MCF 10A (cell line): Measurements from ENCODE around the gene CD52. TPM values are rescaled to one million over a fixed set of nuclear protein-coding genes. Genes with fewer than 3 reads are reported as not detected.

Source experiments
- BruUV-seq: library from RNA; stranded (reverse); fragments of 400-500 nt; replicated peaks from 2 replicates; lab custom pipeline; 2021; lab: Mats Ljungman, UMichigan
- CTCF ChIA-PET: fragments of 300-600 bp; sonication (Branson Sonifier 250); formaldehyde crosslinking; extraction: SDS; loops from one replicate; lab custom pipeline; 2021; ENCODE audit warnings: antibody characterized with exemption, inconsistent platforms; lab: Yijun Ruan, JAX
- POLR2A ChIA-PET: fragments of 300-600, 350-650 bp; sonication (Branson Sonifier 250); formaldehyde crosslinking; extraction: SDS; loops from one replicate; lab custom pipeline; 2020; ENCODE audit warnings: antibody characterized with exemption, inconsistent platforms; lab: Yijun Ruan, JAX
- DNase-seq: peaks from one replicate; pipeline ENCODE4 v3.0.0-alpha.2; 2018; ENCODE audit not compliant: unreplicated experiment
- H3K27ac Mint-ChIP-seq: one replicate; pipeline ENCODE4 v1.8.0; 2022; ENCODE audit warnings: mild to moderate bottlenecking, low read depth, mixed read lengths; ENCODE audit not compliant: unreplicated experiment
- H3K27me3 Mint-ChIP-seq: one replicate; pipeline ENCODE4 v1.8.0; 2022; ENCODE audit warnings: mixed read lengths; ENCODE audit not compliant: insufficient read depth, unreplicated experiment
- H3K36me3 Mint-ChIP-seq: one replicate; pipeline ENCODE4 v1.8.0; 2022; ENCODE audit warnings: mild to moderate bottlenecking, moderate library complexity, mixed read lengths; ENCODE audit not compliant: insufficient read depth, unreplicated experiment
- H3K4me1 Mint-ChIP-seq: one replicate; pipeline ENCODE4 v1.8.0; 2022; ENCODE audit warnings: mixed read lengths; ENCODE audit not compliant: insufficient read depth, unreplicated experiment
- H3K4me3 Mint-ChIP-seq: one replicate; pipeline ENCODE4 v1.8.0; 2022; ENCODE audit warnings: mild to moderate bottlenecking, moderate library complexity, mixed read lengths; ENCODE audit not compliant: unreplicated experiment
- H3K9me3 Mint-ChIP-seq: one replicate; pipeline ENCODE4 v1.8.0; 2022; ENCODE audit warnings: mixed read lengths; ENCODE audit not compliant: unreplicated experiment
- CTCF ChIP-seq: fragments of 200-600 bp; IDR thresholded peaks from one replicate; pipeline ENCODE4 v1.8.0; 2022; ENCODE audit warnings: antibody characterized with exemption, mild to moderate bottlenecking; ENCODE audit not compliant: unreplicated experiment
- intact Hi-C: fragments of 100-400 bp; cut with micrococcal nuclease; formaldehyde crosslinking; loops from 2 replicates; pipeline ENCODE4 v1.14.1; 2022
- total RNA-seq: library from RNA; stranded (reverse); gene quantifications from 2 replicates; pipeline ENCODE4 v1.2.3, GENCODE V29; 2022

CD52 gene
- total RNA-seq, 1 experiment from 2014 or later = not detected

DNA sequence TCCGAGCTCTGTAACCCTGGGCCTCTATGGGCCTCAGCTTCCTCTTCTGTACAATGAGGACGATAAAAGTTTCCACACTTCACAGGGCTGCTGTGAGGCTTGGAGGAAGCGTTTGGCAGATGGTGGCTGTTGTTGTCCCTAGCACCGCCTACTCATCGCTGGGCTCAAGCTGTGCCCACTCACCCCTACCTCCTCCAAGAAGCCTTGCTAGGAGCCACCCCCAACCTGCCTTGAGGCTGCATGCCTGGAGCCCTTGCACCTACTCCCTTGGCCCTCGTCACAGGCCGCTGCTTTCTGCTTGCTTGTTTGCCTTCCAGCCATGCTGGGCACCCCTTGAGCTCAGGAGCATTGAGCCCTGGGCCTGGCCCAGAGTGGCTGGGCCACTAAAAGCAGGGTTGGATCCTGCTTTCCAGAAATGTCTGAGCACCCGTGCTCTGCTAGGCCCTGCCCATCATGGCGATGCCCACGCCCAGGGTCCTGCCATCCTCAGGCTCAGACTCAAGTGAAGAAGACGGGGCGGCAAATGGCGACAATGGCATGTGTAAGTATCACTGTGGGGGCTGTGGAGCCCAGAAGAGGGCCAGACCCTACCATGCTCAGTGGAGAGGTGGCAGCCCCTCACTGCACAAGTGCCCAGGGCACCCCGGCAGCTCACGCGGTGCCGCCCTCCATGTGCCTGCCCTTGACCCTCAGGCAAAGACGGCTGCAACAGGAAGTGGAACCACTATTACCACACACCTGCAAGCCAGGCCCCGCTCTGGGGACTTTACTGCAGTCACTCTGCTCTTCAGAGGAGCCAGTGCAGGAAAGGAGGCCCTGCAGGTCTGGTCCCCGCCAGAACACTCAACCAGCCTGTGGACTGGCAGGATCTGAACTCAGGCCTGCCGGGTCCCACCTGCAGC, 28.3 kb upstream of the CD52 start:
- no peaks in the 10 kb centered on the region for H3K9me3 Mint-ChIP-seq
- H3K4me1 Mint-ChIP-seq = peaks cover 10% of the 10 kb centered on the region
- no peak for TF ChIP-seq CTCF
- no peaks in the 10 kb centered on the region for H3K27me3 Mint-ChIP-seq
- BruUV-seq = no TSS peak
- H3K27ac Mint-ChIP-seq = no peak overlapping the region
- H3K36me3 Mint-ChIP-seq = peaks cover 5% of the 10 kb centered on the region
- H3K4me3 Mint-ChIP-seq = no peak overlapping the region
- ChIA-PET CTCF (interaction anchor here (0.6 to 1.7 kb wide), 8 partner anchors 10 to 128 kb away, joined by 3 to 5 read pairs (median 3); no protein-coding TSS in a partner anchor), POLR2A (interaction anchor here (0.6 to 2.6 kb wide), 3 partner anchors 10 to 417 kb away, joined by 4 to 9 read pairs (median 7); partner anchors contain the start of gene SH3BGRL3)
- no peak for DNase-seq
- intact Hi-C loops = no loop called here

- Mint-ChIP-seq H3K9me3 (no peaks in the 10 kb centered on the region), H3K27me3 (no peaks in the 10 kb centered on the region), H3K36me3 (peaks cover 5% of the 10 kb centered on the region), H3K4me1 (peaks cover under 1% of the 10 kb centered on the region), H3K27ac (no peak overlapping the region), H3K4me3 (no peak overlapping the region)
- no TSS peak for BruUV-seq
- ChIA-PET POLR2A (interaction anchor here (0.6 to 2.6 kb wide), 3 partner anchors 9 to 480 kb away, joined by 3 to 9 read pairs (median 4); partner anchors contain the start of gene SH3BGRL3), CTCF (interaction anchor here (0.6 to 1.0 kb wide), 3 partner anchors 9 to 634 kb away, joined by 3 to 6 read pairs (median 4); no protein-coding TSS in a partner anchor)
- intact Hi-C loops = no loop called here
- no peak for DNase-seq
- TF ChIP-seq CTCF = no peak
Measured at GRCh38 chr1:26290122-26290881, 27.5 kb upstream of the CD52 start.

GRCh38 chr1:26290882-26291261, 26.9 kb upstream of the CD52 start:
- Mint-ChIP-seq H3K27me3 (no peaks in the 10 kb centered on the region), H3K9me3 (no peaks in the 10 kb centered on the region), H3K27ac (no peak overlapping the region), H3K36me3 (peaks cover 5% of the 10 kb centered on the region), H3K4me3 (no peak overlapping the region), H3K4me1 (no peaks in the 10 kb centered on the region)
- no TSS peak for BruUV-seq
- ChIA-PET CTCF (interaction anchor here (1.0 kb wide), 1 partner anchor 15 kb away, joined by 4 read pairs; no protein-coding TSS in a partner anchor), POLR2A (interaction anchor here (0.6 to 2.6 kb wide), 2 partner anchors 8 to 11 kb away, joined by 4 to 9 read pairs; partner anchors contain the start of gene SH3BGRL3)
- TF ChIP-seq CTCF = no peak
- DNase-seq = no peak
- intact Hi-C loops = no loop called here

DNA sequence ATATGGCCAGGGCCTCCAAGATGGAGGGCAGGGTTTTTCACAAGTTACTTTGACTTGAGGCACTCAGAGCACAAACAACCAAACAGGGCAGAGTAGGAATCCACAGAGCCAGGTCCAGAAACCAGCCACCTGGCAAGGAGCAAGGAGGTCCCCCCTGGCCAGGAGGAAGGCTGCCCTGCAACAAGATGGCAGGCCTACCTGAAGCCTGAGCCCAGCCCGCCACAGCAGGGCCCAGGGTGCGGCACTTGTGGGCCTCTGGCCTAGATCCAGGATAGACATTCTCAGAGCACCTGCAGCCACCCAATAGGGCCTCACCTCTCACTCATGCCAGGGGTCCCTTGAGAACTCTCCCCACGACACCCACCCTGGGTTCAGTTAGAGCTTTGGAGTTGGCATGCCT, 26.3 kb upstream of the CD52 start:
- no peak for TF ChIP-seq CTCF
- no peak for DNase-seq
- H3K4me1 Mint-ChIP-seq = no peaks in the 10 kb centered on the region
- H3K27ac Mint-ChIP-seq = no peak overlapping the region
- no peaks in the 10 kb centered on the region for H3K27me3 Mint-ChIP-seq
- CTCF ChIA-PET = no interaction called here
- no peak overlapping the region for H3K4me3 Mint-ChIP-seq
- no TSS peak for BruUV-seq
- no peaks in the 10 kb centered on the region for H3K9me3 Mint-ChIP-seq
- intact Hi-C loops = no loop called here
- peaks cover 5% of the 10 kb centered on the region for H3K36me3 Mint-ChIP-seq
- POLR2A ChIA-PET = no interaction called here
